NB4 (cell line): ENCODE results near the gene CHD2.

Experiments
- POLR2A ChIP-seq: IDR thresholded peaks from 2 replicates; pipeline ENCODE4 v1.6.1; 2011; ENCODE audit warnings: mild to moderate bottlenecking; ENCODE audit not compliant: insufficient read length; ENCODE audit errors: extremely low read depth
- TF ChIP-seq, protein P1 (sequence below): IDR thresholded peaks from one replicate; pipeline ENCODE4 v1.5.1; 2012; ENCODE audit warnings: low read depth, low read length
- TF ChIP-seq, protein P2 (sequence below): IDR thresholded peaks from 2 replicates; pipeline ENCODE4 v1.6.1; 2011; ENCODE audit warnings: low read depth, low read length

DNA sequence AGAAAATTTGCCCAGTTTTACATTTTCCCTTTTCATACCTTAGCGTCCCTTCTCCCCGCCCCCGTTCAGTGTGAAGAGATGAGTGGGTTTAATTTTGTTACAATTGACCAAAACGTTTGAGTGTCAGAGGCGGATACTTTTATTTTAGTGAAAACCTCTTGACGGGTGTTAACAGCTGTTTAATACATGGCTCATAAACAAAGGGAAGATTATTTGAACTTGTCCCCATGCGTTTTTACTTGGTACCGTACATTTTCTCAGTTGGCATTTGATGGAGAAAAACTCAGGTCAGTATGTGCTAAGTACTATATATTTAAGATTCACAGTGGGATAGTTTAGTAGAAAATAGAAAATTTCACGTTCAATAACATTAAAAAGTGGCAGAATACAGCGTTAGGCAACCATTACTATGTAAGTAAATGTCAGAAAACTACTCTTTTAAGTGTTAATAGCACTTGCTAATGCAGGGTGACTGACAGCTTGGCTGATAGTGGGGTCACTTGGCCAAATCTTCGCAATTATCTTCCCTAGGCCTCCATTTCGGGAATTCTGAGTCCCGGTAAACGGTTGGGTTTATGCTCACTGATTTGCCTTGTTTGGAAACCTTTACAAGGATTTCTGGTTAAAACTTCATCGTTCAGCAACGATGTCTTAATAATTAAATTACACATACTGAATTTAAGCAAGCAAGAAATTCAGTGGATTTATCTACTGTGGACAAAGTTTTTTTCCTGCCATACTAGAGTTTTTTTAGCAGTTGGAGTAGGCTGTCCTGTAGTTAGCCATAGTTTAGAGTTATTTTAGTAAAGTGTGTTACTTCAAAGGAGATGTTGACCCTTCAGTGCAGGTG, 4.8 kb downstream of the CHD2 start:
- TF ChIP-seq, protein P1, sequence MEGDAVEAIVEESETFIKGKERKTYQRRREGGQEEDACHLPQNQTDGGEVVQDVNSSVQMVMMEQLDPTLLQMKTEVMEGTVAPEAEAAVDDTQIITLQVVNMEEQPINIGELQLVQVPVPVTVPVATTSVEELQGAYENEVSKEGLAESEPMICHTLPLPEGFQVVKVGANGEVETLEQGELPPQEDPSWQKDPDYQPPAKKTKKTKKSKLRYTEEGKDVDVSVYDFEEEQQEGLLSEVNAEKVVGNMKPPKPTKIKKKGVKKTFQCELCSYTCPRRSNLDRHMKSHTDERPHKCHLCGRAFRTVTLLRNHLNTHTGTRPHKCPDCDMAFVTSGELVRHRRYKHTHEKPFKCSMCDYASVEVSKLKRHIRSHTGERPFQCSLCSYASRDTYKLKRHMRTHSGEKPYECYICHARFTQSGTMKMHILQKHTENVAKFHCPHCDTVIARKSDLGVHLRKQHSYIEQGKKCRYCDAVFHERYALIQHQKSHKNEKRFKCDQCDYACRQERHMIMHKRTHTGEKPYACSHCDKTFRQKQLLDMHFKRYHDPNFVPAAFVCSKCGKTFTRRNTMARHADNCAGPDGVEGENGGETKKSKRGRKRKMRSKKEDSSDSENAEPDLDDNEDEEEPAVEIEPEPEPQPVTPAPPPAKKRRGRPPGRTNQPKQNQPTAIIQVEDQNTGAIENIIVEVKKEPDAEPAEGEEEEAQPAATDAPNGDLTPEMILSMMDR: no peak
- no peak for TF ChIP-seq POLR2A
- TF ChIP-seq, protein P2, sequence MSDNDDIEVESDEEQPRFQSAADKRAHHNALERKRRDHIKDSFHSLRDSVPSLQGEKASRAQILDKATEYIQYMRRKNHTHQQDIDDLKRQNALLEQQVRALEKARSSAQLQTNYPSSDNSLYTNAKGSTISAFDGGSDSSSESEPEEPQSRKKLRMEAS: no peak
